ENCODE measurements around the gene GRIN2D. TPM values are rescaled to one million over a fixed set of nuclear protein-coding genes. Genes with fewer than 3 reads are reported as not detected.
A peak's percentile ranks its signal among the peaks of the same experiment; 100 is the strongest.

GRIN2D gene
- total RNA-seq, 1 donor from 2014 or later, result not detected

GRCh38 chr19:48415395-48415794 lies 21.9 kb downstream of the GRIN2D start:
- H3K36me3 ChIP-seq, result no peaks in the 10 kb centered on the region
- H3K9me3 ChIP-seq, result no peaks in the 10 kb centered on the region
- peaks cover 13% of the 10 kb centered on the region for H3K4me1 ChIP-seq
- H3K27me3 ChIP-seq, result no peaks in the 10 kb centered on the region
- peak overlapping the region in 1 of 2 donors; percentile 10 for H3K4me3 ChIP-seq
- intact Hi-C loops (cut with DNase I), result no loop called here
- no peak for DNase-seq (ENCODE audit: extremely low spot score in 2 of 2)
- TF ChIP-seq POLR2A (IDR thresholded peaks at IDR 0.05) (no peak), CTCF (IDR thresholded peaks at IDR 0.05) (no peak), POLR2AphosphoS5 (IDR thresholded peaks at IDR 0.05; ENCODE audit: insufficient read depth in 1 of 2, low read depth in 1 of 2) (no peak)
- H3K27ac ChIP-seq, result no peak overlapping the region

- no peaks in the 10 kb centered on the region for H3K36me3 ChIP-seq
- TF ChIP-seq CTCF (IDR thresholded peaks at IDR 0.05) (no peak), POLR2A (IDR thresholded peaks at IDR 0.05) (no peak), POLR2AphosphoS5 (IDR thresholded peaks at IDR 0.05; ENCODE audit: insufficient read depth in 1 of 2, low read depth in 1 of 2) (no peak)
- no peaks in the 10 kb centered on the region for H3K27me3 ChIP-seq
- no peaks in the 10 kb centered on the region for H3K9me3 ChIP-seq
- intact Hi-C loops (cut with DNase I), result no loop called here
- H3K27ac ChIP-seq, result no peak overlapping the region
- no peak for DNase-seq (ENCODE audit: extremely low spot score in 2 of 2)
- no peak overlapping the region for H3K4me3 ChIP-seq
- H3K4me1 ChIP-seq, result peaks cover 13% of the 10 kb centered on the region
Observed at GRCh38 chr19:48415806-48416221, 22.3 kb downstream of the GRIN2D start.

- Histone ChIP-seq H3K36me3 (no peaks in the 10 kb centered on the region), H3K4me1 (peaks cover 13% of the 10 kb centered on the region), H3K27ac (no peak overlapping the region), H3K4me3 (no peak overlapping the region), H3K9me3 (no peaks in the 10 kb centered on the region), H3K27me3 (no peaks in the 10 kb centered on the region)
- no peak for TF ChIP-seq CTCF (IDR thresholded peaks at IDR 0.05)
- no peak for TF ChIP-seq POLR2AphosphoS5 (IDR thresholded peaks at IDR 0.05; ENCODE audit: insufficient read depth in 1 of 2, low read depth in 1 of 2)
- no peak for TF ChIP-seq POLR2A (IDR thresholded peaks at IDR 0.05)
- DNase-seq (ENCODE audit: extremely low spot score in 2 of 2), result no peak
- intact Hi-C loops (cut with DNase I), result no loop called here
Observed at GRCh38 chr19:48417421-48417820, 24.0 kb downstream of the GRIN2D start.

GRCh38 chr19:48418317-48419064 lies 25.0 kb downstream of the GRIN2D start:
- TF ChIP-seq POLR2A (IDR thresholded peaks at IDR 0.05) (no peak), CTCF (IDR thresholded peaks at IDR 0.05) (no peak), POLR2AphosphoS5 (IDR thresholded peaks at IDR 0.05; ENCODE audit: insufficient read depth in 1 of 2, low read depth in 1 of 2) (no peak)
- H3K4me1 ChIP-seq, result peaks cover 13% of the 10 kb centered on the region
- no peaks in the 10 kb centered on the region for H3K9me3 ChIP-seq

More at GRCh38 chr19:48418317-48419064, 25.0 kb downstream of the GRIN2D start:
- Histone ChIP-seq H3K4me3 (no peak overlapping the region), H3K27me3 (no peaks in the 10 kb centered on the region), H3K27ac (no peak overlapping the region), H3K36me3 (no peaks in the 10 kb centered on the region)
- intact Hi-C loops (cut with DNase I), result no loop called here
- no peak for DNase-seq (ENCODE audit: extremely low spot score in 2 of 2)

Measured in vagina (tissue), 2 donors.